GM06990 (cell line): ENCODE data around the gene JPH3.

Experiments used
- DNase-seq: peaks from one replicate; pipeline ENCODE4 v3.0.0-alpha.2; 2011; ENCODE audit not compliant: insufficient read length; ENCODE audit errors: extremely low read depth
- H3K27me3 ChIP-seq: replicated peaks from 2 replicates; pipeline ENCODE4 v1.6.0; 2011; ENCODE audit warnings: low read length; ENCODE audit not compliant: control insufficient read depth, insufficient read depth
- H3K36me3 ChIP-seq: 2 replicates; pipeline ENCODE4 v1.5.1; 2011; ENCODE audit warnings: low read length; ENCODE audit not compliant: control insufficient read depth, insufficient read depth
- H3K4me3 ChIP-seq: replicated peaks from 2 replicates; pipeline ENCODE4 v1.5.1; 2011; ENCODE audit warnings: low read depth, mild to moderate bottlenecking, control low read depth, low read length
- TF ChIP-seq, protein P1 (sequence below): IDR thresholded peaks from 2 replicates; pipeline ENCODE4 v1.5.1; 2011; ENCODE audit warnings: low read length, control low read depth, mild to moderate bottlenecking, inconsistent platforms; ENCODE audit not compliant: insufficient read depth, poor library complexity, severe bottlenecking

JPH3 gene

DNA sequence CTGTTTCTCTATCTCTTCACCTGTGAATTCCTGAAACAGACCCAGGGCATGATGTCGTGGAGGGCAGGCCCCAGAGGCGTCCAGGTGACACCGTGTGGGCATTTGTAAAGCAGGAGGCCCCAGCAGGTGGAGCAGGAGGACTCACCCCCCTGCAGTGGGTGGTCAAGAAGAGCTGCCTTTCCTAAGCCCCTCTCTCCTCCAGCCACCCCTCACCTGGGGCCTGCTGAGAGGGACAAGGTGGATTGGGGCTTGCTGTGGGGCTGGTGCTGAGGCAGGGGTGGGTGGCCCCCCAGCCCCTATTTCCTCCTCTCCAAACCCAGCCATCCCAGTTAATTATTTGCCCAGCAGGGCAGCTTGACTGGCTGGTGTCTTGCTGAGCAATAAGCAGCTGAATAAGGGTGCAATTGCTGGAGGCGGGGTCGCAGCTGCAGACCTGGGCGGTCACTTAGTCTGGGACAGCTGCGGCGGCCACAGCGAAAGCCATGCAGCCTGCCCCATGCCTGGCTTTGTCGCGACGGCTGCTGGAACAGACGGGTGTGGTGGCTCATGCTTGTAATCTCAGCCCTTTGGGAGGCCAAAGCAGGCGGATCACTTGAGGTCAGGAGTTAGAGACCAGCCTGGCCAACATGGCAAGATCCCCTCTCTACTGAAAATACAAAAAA lies 56.4 kb downstream of the JPH3 start:
- Histone ChIP-seq H3K36me3 (no peaks in the 10 kb centered on the region), H3K4me3 (no peak overlapping the region), H3K27me3 (no peaks in the 10 kb centered on the region; the same call in 1 of the 2 replicates)
- TF ChIP-seq, protein P1, sequence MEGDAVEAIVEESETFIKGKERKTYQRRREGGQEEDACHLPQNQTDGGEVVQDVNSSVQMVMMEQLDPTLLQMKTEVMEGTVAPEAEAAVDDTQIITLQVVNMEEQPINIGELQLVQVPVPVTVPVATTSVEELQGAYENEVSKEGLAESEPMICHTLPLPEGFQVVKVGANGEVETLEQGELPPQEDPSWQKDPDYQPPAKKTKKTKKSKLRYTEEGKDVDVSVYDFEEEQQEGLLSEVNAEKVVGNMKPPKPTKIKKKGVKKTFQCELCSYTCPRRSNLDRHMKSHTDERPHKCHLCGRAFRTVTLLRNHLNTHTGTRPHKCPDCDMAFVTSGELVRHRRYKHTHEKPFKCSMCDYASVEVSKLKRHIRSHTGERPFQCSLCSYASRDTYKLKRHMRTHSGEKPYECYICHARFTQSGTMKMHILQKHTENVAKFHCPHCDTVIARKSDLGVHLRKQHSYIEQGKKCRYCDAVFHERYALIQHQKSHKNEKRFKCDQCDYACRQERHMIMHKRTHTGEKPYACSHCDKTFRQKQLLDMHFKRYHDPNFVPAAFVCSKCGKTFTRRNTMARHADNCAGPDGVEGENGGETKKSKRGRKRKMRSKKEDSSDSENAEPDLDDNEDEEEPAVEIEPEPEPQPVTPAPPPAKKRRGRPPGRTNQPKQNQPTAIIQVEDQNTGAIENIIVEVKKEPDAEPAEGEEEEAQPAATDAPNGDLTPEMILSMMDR, result no peak
- no peak for DNase-seq

DNA sequence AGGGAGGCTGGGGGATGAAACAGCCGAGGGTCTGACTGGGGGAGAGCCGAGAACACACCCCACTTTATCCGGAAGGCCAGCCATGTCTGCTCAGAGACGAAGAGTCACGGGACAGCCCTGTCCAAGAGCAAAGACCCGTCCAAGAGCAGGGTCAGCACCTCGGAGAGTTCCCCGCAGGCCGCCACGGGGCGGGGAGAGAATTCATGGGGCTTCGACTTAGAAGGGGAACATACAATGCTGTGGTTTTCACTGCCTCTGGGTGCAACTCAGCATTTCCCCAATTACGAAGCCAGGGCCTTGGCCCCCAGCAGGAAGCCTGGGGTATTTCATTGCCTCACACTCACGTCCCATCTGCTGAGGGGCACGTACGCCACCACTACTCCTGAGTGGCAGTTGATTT lies 59.3 kb downstream of the JPH3 start:
- Histone ChIP-seq H3K4me3 (no peak overlapping the region), H3K36me3 (no peaks in the 10 kb centered on the region), H3K27me3 (no peaks in the 10 kb centered on the region; the same call in 1 of the 2 replicates)
- TF ChIP-seq, protein P1, result peak; percentile 7
- peak; percentile 59 for DNase-seq

DNA sequence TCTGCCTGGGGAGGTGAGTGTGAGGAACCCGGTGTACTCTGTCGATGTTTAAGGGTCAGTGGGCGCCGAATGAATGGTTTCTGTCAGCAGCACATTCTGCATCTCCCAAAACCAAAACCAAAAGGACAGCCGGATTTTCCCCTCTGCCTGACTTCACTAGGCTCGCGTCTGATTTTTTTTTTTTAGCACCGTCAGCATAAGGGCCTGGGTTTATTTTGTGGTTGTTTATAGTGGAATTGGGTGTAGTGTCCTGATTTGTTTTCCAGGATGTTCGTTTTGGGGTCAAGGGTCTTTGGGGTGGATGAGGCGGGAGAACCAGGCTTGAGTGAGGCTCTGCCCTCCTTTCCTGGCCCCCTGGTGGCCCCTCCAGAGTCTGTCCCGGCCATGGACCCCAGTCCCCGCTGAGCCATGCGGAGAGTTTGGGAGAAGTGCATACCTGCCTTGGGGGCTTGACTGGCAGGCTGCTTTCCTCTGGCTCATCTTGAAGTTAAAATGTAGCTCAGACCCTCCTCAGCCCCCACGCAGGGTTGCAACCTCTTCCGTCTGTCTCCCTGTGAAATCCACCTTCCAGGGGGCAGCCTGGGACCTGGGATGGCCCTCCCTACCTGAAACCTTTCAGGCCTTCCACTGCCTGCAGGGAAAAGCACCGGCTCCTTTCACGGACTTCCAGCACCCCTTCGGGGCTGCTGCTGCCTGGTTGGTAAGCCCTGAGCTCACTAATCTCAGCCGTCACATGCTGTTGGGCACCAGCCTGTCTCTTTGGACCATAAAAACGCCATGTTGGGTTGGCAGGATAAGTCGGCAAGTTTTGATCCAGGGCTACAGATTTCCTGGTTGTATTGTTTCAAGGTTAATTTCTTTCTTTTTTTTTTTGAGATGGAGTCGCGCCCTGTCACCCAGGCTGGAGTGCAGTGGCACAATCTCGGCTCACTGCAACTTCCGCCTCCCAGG lies 60.2 kb downstream of the JPH3 start:
- DNase-seq, result no peak
- no peaks in the 10 kb centered on the region; the same call in 1 of the 2 replicates for H3K27me3 ChIP-seq
- H3K36me3 ChIP-seq, result no peaks in the 10 kb centered on the region
- TF ChIP-seq, protein P1, result peak; percentile 14
- no peak overlapping the region for H3K4me3 ChIP-seq

DNA sequence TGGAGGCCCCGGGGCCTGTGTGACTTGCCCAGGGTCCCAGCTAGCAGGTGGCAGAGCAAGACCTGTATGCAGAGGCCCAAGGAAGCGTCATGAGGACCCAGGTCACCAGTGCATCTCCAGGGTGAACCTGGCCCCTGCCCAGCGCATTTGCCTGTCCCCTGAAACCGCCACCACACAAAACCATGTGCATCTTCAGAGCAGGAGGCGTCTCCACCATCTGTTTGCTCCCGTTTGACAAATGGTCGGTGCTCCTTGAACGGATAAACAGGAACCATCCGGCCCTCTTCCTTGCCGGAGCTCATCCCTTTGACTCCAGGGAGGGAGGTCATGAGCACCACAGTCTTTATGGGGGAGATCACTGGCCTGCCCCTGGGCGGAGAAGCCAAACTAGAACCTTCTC lies 62.5 kb downstream of the JPH3 start:
- no peak overlapping the region for H3K4me3 ChIP-seq
- H3K27me3 ChIP-seq, result no peaks in the 10 kb centered on the region; the same call in 1 of the 2 replicates
- TF ChIP-seq, protein P1, result no peak
- H3K36me3 ChIP-seq, result no peaks in the 10 kb centered on the region
- DNase-seq, result no peak

DNA sequence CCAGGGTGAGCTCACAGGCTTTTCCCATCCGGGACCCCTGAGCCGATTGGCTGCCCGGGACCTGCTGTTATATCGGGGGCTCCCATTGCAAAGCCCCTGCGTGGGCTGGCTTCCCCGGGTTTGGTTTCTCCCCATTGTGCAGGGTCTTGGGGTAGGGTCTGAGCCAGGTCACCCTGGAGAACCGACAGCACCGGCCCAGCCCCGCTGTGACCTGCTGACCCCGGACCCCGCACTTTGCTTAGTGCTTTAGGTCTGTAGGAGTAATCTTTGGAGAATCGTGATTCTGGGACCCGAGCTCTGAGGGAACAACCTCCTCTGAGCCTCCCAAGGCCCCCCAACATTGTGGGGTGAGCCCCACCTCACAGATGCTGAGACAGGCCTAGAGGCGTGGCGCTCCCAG lies 62.9 kb downstream of the JPH3 start:
- Histone ChIP-seq H3K36me3 (no peaks in the 10 kb centered on the region), H3K27me3 (no peaks in the 10 kb centered on the region; the same call in 1 of the 2 replicates)
- TF ChIP-seq, protein P1, result no peak

More for the DNA sequence above, 62.9 kb downstream of the JPH3 start:
- H3K4me3 ChIP-seq, result no peak overlapping the region
- DNase-seq, result no peak
